Measurements from ENCODE around the gene PID1.

PID1 gene

GRCh38 chr2:229059331-229060033 lies 211.6 kb downstream of the PID1 start:
- DNase-seq: no peak

- DNase-seq: no peak
These were observed 213.0 kb downstream of the PID1 start for GRCh38 chr2:229057976-229058553.

GRCh38 chr2:229054311-229054710 lies 216.8 kb downstream of the PID1 start:
- DNase-seq: no peak

- DNase-seq: no peak
These were observed 219.3 kb downstream of the PID1 start for GRCh38 chr2:229051798-229052197.

DNA sequence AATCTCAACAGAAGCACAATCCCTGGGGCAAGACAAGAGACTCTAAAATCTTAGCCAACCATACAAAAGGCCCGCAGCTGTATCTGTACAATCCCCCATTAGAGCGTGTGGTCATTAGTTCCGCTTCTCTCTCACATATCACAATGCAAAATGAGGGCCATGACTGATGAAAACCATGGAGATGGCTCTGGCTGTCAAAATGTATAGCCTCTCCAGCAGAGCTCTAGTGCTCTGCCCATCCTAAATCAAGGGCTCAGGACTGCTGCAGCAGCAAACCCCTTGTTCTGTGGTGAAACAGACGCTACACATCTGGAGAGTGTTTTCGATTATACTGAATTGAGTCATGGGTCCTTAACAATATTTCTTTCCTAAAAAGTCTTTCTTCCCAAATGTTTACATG lies 221.0 kb downstream of the PID1 start:
- DNase-seq: no peak

DNA sequence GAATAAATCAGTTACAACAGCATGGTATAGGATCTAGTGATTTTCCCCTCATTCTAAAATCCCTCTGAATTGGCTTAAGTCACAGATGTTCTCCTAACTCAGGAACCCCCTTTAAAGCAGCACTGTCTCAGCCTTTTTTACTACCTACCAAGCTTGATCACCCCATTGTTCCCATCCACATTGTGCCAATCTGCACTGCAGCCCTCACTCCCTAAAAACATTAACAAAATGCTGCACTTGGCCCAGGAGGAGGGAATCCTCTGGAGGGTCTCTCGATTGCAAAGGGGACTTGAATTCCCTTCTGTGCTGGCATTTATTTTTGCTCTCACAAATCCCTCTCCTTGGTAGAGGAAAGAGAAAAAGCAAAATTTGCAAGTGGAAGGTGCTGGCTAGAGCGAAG lies 223.0 kb downstream of the PID1 start:
- no peak for DNase-seq

GRCh38 chr2:229045671-229046070 lies 225.4 kb downstream of the PID1 start:
- no peak for DNase-seq

DNA sequence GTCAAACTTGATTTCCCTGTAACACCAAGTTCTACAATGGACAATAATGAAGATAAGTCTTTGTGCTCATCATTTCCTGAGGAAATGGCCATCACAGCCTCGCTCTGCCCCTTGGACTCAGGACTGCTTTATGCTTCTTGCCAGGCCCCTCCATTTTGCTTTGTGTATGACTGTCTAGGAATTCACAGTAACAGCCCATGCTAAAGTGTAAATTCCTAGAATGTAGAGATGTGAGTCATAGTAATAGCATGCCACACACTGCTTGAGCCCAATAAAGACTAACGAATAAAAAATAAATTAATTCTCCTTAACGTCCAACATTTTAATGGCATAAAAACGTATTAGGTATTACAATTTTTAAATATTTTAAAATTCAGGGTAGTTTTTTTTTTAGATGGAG lies 226.5 kb downstream of the PID1 start:
- DNase-seq: no peak

- no peak for DNase-seq
These were observed 227.4 kb downstream of the PID1 start for GRCh38 chr2:229043681-229044080.

DNA sequence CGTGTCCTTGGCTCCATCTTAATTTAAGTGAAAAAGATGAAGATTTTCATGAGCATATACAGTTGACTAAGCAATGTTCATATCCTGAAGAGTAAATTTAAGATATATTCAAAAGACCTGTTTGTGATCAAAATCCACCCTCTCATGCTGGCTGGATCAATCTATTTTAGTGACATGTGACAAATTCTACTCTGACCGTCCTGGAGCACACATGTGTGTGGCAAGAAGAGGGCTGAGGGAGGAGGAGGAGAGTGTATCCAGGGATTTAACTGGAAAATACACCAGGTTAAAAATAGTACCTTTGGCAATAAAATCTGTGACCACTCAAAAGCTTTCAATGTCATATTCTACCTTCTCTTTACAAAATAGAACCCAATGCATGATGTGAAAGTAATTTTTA lies 228.7 kb downstream of the PID1 start:
- DNase-seq: no peak

- DNase-seq: no peak
These were observed 229.4 kb downstream of the PID1 start for GRCh38 chr2:229041691-229042090.

DNA sequence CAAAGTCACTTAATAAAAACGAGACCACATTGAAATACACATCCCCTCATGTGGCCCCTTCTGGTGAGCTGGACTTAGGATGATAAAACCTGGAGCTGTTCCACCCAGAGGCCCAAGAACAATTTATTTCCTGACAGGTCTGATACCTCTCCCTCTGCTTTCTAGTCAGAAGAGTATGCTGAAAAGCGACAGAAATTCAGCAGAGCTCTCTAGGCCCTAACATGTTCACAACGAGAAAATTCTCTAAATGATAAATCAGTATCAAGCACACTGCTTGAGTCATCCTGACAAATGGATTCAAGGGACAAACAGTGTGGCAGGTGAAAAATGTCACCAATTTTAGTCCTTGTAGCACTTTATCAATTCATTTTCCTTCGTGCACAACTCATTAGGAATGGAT lies 233.5 kb downstream of the PID1 start:
- DNase-seq: no peak

GRCh38 chr2:229033816-229034215 lies 237.3 kb downstream of the PID1 start:
- no peak for DNase-seq

- DNase-seq: no peak
These were observed 238.4 kb downstream of the PID1 start for GRCh38 chr2:229032608-229033234.

GRCh38 chr2:229027353-229028105 lies 243.6 kb downstream of the PID1 start:
- no peak for DNase-seq

- DNase-seq: no peak
These were observed 245.4 kb downstream of the PID1 start for GRCh38 chr2:229025653-229026052.

DNA sequence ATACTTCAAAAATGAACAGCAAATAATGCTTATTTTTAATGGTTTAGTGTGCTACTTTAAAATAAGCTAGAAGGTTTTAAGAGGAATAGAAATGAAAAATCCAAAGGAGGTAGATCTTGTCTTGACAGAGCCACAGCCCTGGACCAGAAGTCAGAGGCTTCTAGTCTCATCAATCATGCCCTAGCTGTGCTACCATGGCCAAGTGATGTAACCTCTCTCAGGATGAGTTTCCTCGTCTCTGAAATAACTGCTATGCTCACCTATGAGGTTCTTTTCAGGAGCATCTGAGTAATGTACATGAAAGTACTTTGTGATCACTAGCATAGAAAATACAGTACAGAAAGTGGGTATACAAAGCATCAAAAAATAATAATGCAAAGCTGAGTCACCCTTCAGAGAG lies 248.4 kb downstream of the PID1 start:
- DNase-seq: no peak

GRCh38 chr2:229022071-229022470 lies 249.0 kb downstream of the PID1 start:
- DNase-seq: no peak

- DNase-seq: no peak
These were observed 261.3 kb downstream of the PID1 start for GRCh38 chr2:229009816-229010215.

DNA sequence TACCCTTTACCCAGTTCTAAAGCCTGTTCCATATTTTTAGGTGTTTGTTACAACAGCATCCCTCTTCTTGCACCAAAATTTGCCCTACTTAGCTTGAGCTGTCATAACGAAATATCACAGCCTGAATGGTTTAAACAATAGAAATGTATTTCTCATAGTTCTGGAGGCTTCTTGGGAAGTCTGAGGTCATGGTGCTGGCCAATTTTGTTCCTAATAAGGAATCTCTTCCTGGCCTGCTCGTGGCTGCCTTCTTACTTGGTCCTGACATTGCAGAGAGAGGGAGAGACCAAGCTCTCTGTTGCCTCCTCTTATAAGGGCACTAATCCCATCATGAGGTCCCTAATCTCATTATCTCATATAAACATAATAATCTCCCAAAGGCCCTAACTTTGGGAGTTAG lies 267.8 kb downstream of the PID1 start:
- no peak for DNase-seq

DNA sequence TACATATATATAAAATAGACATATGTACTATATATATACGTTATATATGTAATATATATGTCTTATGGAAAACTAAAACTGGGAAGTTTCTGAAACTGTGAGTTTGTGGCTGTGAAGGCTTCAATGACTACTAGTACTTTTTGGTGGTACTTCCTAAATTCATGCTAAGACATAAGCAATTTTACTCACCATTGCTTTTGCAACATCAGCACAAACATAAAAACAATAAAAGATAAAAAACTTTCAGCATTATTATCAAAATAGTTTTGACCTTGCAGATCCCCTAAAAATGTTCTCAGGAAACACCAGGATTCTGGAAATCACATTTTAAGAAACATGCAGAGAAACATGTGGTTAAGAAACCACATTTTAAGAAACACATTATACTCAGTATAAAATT lies 269.9 kb downstream of the PID1 start:
- DNase-seq: no peak

DNA sequence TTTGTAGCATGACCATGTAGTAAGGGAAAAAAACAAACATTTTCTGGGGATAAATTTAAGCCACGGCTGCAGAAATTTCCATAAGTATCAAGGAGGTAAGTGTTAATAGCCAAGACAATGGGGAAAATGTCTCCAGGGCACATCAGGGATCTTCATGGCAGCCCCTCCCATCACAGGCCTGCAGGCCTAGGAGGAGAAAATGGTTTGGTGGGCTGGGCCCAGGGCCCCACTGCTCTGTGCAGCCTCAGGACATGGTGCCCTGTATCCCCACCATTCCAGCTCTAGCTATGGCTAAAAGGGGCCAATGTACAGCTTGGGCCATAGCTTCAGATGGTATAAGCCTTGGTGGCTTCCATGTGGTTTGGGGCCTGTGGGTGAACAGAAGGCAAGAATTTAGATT lies 271.8 kb downstream of the PID1 start:
- no peak for DNase-seq

DNA sequence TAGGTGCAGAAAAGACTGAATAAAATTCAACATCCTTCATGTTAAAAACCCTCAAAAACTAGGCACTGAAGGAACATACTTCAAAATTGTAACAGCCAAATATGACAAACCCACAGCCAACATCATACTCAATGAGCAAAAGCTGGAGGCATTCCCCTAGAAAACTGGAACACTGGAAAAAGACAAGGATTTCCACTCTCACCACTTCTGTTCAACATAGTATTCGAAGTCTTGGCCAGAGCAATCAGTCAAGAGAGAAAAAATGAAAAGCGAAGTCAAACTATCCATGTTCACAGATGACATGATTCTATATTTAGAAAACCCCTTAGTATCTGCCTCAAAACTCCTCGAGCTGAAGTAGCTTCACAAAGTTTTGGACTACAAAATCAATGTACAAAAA lies 282.3 kb downstream of the PID1 start:
- no peak for DNase-seq
